ENCODE data around the gene IMPA2. TPM values are rescaled to one million over a fixed set of nuclear protein-coding genes. Genes with fewer than 3 reads are reported as not detected.
A peak's percentile ranks its signal among the peaks of the same experiment; 100 is the strongest.

IMPA2 gene
- total and polyA plus RNA-seq, 2 of the 4 experiments (the other 2 are of a cell fraction) = 5.4 to 5.5 TPM

GRCh38 chr18:12021596-12021995 is 40.3 kb downstream of the IMPA2 start:
- Histone ChIP-seq H4K5ac (ENCODE audit: low read depth, low read length) (no peak overlapping the region), H3K14ac (replicated peaks; ENCODE audit: low read depth, low read length) (no peak overlapping the region), H2AK9ac (replicated peaks; ENCODE audit: low read depth, low read length, poor library complexity) (no peak overlapping the region), H2BK5ac (ENCODE audit: low read depth, low read length, poor library complexity, severe bottlenecking) (no peak overlapping the region), H3K36me3 (ENCODE audit: control insufficient read depth, insufficient read depth, low read length) (peaks cover 13% of the 10 kb centered on the region), H3K9me3 (ENCODE audit: control insufficient read depth, insufficient read depth, low read length) (no peaks in the 10 kb centered on the region), H3K79me1 (ENCODE audit: low read depth in 1 of 2, low read length in 2 of 2) (no peaks in the 10 kb centered on the region), H4K8ac (ENCODE audit: low read depth in 2 of 2, low read length in 2 of 2) (no peak overlapping the region), H4K91ac (ENCODE audit: insufficient read depth, low read depth, low read length) (no peak overlapping the region), H3K4me2 (ENCODE audit: low read depth, low read length) (no peak overlapping the region), H3K56ac (ENCODE audit: extremely low read depth, insufficient read depth, low read length) (no peak overlapping the region), H3K27me3 (ENCODE audit: control insufficient read depth, insufficient read depth, low read length) (no peaks in the 10 kb centered on the region), H3K23ac (ENCODE audit: low read depth, low read length) (no peak overlapping the region), H3K9ac (ENCODE audit: low read depth, low read length) (no peak overlapping the region), H2BK20ac (ENCODE audit: low read depth, low read length) (no peak overlapping the region), H3K4ac (ENCODE audit: low read depth, low read length) (no peak overlapping the region), H4K20me1 (ENCODE audit: insufficient read depth, low read length) (no peaks in the 10 kb centered on the region), H3K18ac (ENCODE audit: low read depth, low read length) (no peak overlapping the region), H2AFZ (replicated peaks; ENCODE audit: low read length, poor library complexity) (no peak overlapping the region), H2BK120ac (ENCODE audit: low read depth, low read length) (no peak overlapping the region), H3K4me1 (ENCODE audit: control insufficient read depth, insufficient read depth, low read length) (no peaks in the 10 kb centered on the region), H2AK5ac (ENCODE audit: low read depth, low read length) (no peak overlapping the region), H3K27ac (ENCODE audit: insufficient read depth, low read length) (peak overlapping the region; percentile 8; the same call in 1 of the 2 replicates), H2BK15ac (ENCODE audit: low read depth, low read length) (no peak overlapping the region), H3K4me3 (ENCODE audit: insufficient read depth, low read depth, low read length) (no peak overlapping the region), H3K9me1 (ENCODE audit: insufficient read depth, low read length) (peaks cover 6% of the 10 kb centered on the region; the same call in 1 of the 2 replicates)
- intact Hi-C loops (cut with micrococcal nuclease) (no loop called here), in situ Hi-C loops (cut with MboI; ENCODE audit: low sequenced_read_pairs) (no loop called here), dilution Hi-C loops (cut with HindIII; ENCODE audit: low sequenced_read_pairs, unreplicated experiment) (no loop called here)
- no CpG with 5 or more reads among the region's 8 CpGs for WGBS, 2 experiments (ENCODE audit: extremely low coverage in 2 of 2, insufficient read length in 1 of 2)
- TF ChIP-seq RAD21 (IDR thresholded peaks at IDR 0.05; ENCODE audit: low read length) (no peak), BHLHE40 (IDR thresholded peaks at IDR 0.05; ENCODE audit: low read depth, low read length) (no peak), POLR2A (IDR thresholded peaks at IDR 0.05; ENCODE audit: low read depth, low read length) (no peak), SMC3 (IDR thresholded peaks at IDR 0.05; ENCODE audit: low read depth, low read length) (no peak), RCOR1 (IDR thresholded peaks at IDR 0.05; ENCODE audit: insufficient replicate concordance, low read length) (no peak)
- DNase-seq (no peak), ATAC-seq (ENCODE audit: low read depth) (peak; percentile 59)
- BruUV-seq (replicated peaks) = no TSS peak
- CTCF ChIA-PET = no interaction called here
- POLR2A ChIA-PET (ENCODE audit: unreplicated experiment) = no interaction called here
